ENCODE results near the gene CHST15.

The CHST15 gene

DNA sequence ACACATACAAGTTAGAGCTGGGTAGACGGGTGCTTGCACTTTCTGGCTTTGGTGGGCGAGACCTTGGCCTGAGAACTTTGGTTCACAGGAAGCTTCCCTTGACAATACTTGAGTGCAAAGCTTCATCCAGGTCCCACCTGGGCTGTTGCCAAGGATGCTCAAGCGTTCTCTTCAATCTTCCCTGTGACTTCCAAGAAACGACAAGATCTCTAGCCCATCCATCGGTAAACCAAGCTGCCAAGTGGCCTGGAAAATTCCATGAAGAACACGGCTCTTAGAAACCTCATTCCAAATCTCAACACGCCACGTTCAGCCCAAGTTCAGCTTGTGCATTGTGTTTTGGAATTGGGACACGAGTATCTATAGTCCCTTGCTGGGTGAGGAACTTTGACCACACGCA, 84.7 kb downstream of the CHST15 start:
- no peak for DNase-seq

- DNase-seq: no peak
Measured at GRCh38 chr10:124008187-124008586, 85.2 kb downstream of the CHST15 start.

DNA sequence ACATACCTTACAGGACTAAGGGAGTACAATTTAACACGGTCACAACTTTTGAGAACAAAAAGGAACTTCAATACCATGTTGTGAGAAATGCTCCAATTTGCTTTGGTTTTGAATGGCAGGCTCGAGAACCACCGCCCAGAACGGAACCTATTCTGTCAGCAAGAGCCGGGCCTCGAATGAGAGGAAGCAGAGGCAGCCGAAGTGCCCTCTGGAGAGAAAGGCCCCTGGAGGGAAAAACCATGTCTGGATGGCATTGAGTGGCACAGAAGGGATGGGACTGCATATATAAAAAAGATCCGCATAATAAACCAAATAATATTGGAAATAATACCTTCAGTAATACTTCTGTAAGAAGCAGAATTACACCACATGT, 85.6 kb downstream of the CHST15 start:
- DNase-seq: no peak

DNA sequence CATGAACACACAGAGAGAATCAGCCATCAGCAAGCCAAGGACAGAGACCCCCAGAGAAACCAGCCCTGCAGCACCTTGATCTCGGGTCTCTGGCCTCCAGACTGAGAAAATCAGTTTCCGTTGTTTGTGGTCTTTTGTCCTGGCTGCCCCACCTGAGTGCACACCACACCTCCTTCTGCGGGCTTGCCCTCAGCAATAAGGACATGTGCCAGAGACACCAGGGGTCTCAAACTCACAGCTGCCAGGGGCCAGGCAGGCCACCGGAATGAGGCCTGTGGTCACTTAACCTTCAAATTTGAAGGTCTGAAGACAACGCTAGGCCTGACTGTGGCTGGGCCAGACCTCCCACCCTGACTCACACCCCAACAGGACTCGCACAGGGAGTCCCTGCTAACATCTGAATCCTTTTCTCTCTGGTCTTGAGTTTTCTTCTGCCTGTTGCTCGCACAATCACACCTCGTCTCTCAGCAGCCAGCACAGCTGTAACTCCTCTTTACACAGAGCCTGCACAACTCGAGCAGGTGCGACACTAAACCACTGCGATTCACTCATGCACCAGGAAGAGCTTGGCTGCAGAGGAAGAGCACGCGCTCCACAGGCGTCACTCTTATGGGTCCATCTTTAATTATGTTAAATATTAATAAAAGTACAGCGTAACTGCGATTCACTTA, 86.2 kb downstream of the CHST15 start:
- DNase-seq: no peak

GRCh38 chr10:124006526-124006925, 86.9 kb downstream of the CHST15 start:
- no peak for DNase-seq

- DNase-seq: no peak
Measured at GRCh38 chr10:124005991-124006392, 87.4 kb downstream of the CHST15 start.

DNA sequence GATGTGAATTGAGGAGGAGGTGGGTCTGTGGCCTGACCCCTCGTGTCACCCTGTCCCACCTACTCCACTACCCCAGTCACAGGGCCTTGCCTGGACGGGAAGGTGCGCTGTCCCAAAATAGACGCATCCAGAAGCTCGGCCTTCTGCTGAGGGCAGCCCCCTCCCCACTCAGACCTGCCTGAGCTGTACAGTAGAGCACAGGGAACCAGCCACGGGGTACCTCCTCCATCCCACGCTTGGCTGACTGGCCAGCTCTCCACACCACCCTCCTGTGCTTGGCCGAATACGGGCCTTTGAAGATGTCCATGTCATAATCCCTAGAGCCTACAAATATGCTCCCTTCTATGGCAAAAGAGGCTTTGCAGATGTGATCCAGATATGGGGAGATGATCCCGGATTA, 88.3 kb downstream of the CHST15 start:
- DNase-seq: no peak

GRCh38 chr10:124004663-124005004, 88.8 kb downstream of the CHST15 start:
- DNase-seq: no peak

DNA sequence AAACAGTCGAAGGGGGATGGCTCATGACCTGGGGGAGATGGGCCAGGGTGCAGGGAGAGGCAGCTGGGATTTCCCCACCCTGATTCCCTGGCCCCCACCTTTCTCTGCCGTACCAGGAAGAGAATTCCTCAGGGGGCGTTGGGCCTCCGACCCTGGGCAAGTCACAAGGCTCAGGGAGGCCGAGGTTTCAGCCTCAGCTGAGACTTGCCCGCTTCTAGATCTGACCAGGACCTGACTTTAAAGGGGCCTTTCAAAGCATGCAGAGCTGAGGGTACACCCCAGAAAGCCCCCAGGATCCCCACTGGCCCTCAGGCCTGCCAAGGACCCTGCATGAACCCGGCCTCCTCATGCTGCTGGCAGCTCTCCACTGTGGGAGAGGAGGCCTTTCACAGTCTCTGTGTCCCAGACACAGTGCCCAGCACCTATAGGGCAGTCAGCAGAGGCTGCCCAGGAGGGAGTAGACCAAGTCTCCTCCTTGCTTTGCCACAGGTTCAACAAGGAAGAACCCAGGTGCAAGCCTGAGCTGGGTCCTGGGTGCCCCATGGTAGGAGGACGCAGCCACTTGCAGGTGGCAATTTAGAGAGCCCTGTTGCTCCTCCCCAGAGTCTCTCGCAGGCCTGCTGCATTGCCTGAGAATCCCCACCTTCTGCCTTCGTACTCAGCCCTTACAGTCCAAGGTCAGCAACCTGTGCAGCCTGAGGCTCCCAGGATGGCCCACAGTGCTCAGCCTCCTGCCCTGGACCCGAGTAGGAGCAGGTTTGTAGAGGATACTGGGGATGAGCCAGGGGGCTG, 89.3 kb downstream of the CHST15 start:
- DNase-seq: no peak

DNA sequence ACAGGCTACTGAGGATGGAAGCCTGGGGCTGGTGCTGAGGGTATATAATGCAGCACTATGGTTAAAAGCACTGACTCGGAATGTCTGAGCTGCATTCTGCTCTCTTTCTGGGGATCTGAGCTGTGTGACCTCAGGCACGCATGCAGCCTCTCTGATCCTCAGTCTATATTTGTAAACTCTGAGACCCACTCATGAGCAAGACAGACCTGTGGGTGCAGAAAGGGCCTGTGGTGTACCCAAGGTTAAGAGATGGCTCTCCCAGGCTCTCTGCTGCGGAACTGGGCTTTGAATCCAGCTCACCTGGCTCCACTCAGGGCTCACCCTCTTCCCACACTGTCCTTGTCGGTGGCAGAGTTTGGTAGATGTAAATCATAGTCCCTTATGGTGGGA, 89.9 kb downstream of the CHST15 start:
- no peak for DNase-seq

- DNase-seq: no peak
Measured at GRCh38 chr10:124003070-124003419, 90.4 kb downstream of the CHST15 start.

DNA sequence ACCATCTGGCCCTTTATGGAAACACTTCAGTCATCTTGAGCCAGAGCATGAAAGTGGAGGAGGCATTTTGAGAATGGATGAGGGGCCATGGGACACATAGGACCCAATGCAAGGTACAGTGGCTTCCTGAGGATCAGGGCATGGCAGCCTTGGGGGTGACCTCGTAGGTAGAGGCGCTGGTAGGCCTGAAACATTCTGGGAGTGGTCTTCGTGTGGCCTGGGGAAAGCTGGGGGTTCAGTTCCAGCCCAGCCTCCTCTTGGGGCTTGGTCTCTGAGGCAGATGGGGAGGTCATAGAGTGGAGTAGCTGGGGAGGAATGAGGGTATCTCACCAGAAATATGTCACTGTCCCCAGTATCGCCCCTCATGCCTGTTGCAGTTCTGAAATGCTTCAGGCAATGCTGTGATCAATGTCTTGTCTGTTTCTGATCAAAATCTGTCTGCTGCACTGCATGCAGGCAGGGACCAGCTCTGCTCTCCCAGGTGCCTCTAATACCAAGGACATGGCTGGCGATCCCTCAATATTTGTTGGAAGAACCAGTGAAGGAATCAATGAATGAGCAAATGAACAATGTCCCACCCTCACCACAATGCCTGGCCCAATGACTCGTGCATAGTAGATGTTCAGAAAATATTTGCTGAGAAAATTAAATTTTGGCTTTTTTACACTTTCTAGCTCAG, 90.9 kb downstream of the CHST15 start:
- DNase-seq: no peak

DNA sequence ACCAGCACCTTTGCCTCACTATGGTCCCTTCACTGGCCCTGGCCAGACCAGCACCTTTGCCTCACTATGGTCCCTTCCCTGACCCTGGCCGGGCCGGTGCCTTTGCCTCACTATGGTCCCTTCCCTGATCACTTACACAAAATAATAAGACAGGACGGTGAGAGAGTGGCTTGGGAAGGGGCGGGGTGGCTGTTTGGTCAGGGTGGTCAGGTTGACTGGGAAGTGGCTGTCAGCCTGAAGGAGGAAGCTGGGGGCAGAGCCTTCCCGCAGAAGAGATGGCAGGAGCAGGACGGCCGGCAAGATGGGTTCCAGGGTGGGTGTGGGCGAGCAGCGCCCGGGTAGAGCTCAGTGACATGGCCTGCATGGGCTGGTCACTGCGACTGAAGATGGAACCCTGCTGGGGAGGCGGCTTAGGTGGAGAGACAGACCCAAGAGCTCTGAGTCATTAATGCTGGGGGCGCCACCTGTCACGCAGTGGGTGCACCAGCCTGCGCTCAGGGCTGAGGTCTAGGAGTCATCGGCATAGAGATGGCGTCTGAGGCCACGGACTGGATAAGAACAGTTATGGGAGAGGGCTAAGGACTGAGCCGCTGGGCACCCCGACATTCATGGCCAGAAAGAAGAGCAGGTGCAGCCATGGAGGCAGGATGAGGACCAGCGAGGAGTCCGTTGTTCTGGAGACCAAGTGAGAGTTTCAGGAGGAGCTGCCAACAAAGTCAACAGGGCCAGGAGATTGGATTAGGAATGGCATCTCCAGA, 91.8 kb downstream of the CHST15 start:
- DNase-seq: no peak

GRCh38 chr10:124000792-124001201, 92.6 kb downstream of the CHST15 start:
- DNase-seq: no peak

- DNase-seq: no peak
Measured at GRCh38 chr10:123999956-124000615, 93.3 kb downstream of the CHST15 start.

DNA sequence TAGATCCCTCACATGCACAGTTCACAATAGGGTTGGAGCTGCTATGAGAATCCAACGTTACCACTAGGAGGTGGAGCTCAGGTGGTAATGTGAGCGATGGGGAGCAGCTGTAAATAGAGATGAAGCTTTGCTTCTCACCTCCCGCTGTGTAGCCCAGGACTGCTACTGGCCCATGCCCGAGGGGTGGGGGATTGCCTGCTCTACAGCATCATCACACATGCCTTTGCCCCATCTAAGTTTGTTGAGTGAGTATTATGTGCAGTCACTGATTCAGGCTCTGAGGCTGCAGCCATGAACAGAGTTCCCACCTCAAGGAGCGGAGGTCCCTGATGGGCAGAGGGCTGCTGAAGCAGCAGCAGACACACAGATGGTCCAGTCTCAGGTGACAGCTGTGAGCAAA, 94.1 kb downstream of the CHST15 start:
- no peak for DNase-seq

- DNase-seq: no peak
Measured at GRCh38 chr10:123998197-123999141, 94.9 kb downstream of the CHST15 start.

- DNase-seq: no peak
Measured at GRCh38 chr10:123997486-123998196, 95.8 kb downstream of the CHST15 start.

DNA sequence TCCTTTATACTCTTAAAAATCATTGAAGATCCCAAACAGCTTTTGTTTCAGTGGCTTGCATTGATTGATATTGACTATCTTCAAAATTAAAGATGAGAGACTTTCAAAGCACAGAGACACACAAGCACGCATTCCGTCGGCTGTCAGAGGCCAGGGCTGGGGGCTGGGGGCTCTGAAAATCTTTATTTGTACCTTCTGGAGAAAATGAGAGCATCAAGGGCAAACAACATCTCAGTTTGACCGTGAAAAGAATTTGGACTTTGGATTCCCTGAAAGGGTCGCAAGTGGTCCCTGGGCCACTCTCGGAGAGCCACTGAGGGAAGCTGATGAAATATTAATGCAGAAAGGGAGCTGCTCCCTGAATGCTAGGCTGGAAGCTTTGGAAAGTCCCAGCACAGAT, 96.4 kb downstream of the CHST15 start:
- no peak for DNase-seq

- no peak for DNase-seq
Measured at GRCh38 chr10:123996302-123996701, 97.1 kb downstream of the CHST15 start.

DNA sequence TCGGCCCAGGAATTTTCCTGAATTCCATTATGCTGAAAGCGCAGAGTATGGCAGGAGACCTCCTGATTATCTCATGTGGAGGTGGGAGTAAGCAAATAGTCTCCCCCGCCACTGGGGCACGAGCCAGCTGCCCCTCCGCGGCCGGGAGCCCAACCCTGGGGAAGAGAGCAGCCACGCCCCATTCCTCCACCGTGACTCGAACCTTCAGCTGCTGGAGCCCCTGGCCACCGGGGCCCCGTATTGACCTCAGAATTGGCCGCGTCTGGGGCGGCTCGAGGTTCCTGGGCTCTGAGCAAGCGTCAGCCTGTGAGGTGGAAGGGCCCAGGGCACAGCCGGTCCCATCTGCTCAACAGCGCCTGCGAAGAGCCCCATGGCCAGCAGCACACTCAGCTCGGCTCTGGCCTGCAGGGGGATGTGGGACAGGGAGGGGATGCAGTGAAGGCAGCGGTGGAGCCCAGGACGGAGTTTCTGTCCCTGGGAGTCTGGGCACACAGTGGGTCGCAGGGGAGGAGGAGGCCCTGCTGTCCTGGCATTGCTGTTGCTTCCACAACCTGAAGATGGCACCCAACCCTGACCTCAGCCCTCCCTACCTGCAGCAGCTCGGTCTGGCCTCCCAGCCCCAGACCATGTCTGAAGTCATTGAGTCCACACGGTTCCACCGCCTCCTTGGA, 97.8 kb downstream of the CHST15 start:
- no peak for DNase-seq
